Daoy (cell line): Measurements from ENCODE around the gene CLCNKA. TPM values are rescaled to one million over a fixed set of nuclear protein-coding genes. Genes with fewer than 3 reads are reported as not detected.
"Not testable (repeated sequence)": the region's sequence is repeated elsewhere in the genome, so short reads cannot be mapped to it uniquely, and the experiment has no call there.

ENCODE experiments used
- DNase-seq: peaks from one replicate; pipeline ENCODE4 v3.0.0-alpha.2; 2015; ENCODE audit warnings: low read depth
- total RNA-seq: library from RNA; depleted of rRNA; stranded (reverse); fragments of >200 nt; shearing (Covaris generic); gene quantifications from 2 replicates; pipeline ENCODE4 v1.2.3, GENCODE V29; 2014

Gene CLCNKA
- total RNA-seq, 1 experiment from 2014 or later: not detected

DNA sequence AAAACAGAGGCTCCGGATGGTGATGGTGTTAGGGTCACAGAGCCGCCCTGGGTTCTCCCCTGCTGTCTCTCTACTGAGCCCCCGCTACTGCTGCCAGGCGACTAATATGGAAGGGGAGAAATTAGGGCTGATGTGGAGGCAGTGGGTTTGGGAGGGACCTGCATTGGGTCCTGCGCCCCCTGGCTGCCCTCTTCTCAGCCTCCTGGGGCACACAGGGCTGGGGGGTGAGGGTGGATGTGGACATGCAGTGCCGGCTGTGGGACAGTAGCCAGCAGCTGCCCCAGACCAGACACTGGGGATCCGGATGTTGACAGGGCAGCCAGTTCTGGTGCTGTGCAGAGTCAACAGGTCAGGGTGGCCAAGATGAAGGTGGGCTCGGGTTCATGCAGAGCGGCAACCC is 20.3 kb downstream of the CLCNKA start:
- no peak for DNase-seq

DNA sequence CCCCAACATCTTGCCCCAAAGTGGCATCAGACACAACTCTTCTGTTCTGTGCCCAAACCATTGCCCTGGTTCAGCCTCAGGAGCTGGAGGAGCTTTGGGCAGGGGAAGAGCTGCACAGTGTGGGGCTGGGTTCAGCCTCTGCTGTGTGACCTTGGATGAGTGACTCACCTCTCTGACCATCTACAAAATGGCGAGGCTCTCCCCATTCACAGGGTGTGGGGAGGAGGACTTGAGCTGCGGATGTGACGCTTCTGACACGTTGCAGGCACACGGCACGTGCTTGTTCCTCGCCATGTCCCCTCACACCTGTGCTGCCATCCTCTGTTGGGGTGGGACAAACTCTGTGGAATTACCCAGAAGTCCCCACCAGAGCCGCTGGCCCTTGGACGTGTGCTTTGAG is 20.8 kb downstream of the CLCNKA start:
- not testable (repeated sequence) for DNase-seq

DNA sequence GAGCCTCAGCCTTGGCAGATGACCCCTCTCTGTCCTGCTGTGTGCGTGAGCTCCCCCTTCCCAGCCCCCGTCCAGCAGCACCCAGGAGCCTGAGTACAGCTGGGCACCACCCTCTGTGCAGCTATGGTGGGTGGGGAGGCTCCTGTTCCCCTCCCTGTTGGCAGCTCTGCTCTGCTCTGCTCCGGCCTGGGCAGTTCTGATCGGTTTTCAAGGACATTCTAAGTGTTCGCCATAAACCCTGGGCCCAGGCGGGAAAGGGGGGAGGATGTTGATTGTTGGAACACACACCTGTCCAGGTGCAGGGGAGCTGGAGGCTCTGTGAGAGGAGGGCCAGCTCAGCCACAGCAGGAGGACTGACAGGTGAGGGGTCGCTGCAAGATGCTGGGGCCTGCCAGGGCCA is 21.7 kb downstream of the CLCNKA start, which contains the start of gene CLCNKB:
Gene CLCNKB, plus strand, starts transcription at position 262 of the 400 bp plus-strand sequence. CDS start 711 bp downstream, outside the sequence.
- DNase-seq: no peak

DNA sequence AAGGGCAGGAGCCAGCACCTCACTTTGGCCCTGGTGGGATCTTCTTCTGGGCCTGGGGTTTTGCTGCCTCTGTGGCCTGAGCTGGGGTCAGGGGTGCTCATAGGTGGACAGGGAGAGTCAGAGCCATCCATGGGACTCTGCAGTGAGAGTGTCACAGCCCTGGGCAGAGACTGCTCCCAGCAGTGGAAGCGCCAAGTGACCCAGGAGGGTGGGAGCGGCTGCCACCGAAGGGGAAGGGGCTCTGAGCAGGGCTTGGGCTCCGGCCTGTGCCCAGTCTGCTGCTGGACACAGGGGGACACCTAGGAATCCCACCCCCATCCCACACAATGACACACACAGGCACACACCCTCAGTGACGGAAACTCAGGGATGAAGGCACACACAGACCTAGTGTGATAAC is 22.1 kb downstream of the CLCNKA start:
- no peak for DNase-seq

DNA sequence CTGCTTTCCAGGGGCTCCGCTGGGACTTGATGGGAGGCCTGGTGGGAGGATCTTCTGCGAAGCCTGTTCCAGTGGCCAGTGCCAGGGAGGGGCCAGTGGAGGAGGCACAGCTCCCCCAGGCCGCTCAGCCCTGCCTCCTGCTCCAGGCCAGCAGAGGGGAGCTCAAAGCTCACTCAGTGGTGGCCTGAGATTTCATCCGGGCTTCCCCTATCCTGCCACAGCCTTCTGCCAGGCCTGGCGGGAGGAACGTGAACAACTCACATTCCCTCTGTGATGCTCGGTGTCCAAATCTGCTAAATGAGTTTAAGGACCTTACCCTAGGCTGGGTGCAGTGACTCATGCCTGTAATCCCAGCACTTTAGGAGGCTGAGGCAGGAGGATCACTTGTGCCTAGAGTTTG is 25.0 kb downstream of the CLCNKA start:
- DNase-seq: peak; percentile 43

DNA sequence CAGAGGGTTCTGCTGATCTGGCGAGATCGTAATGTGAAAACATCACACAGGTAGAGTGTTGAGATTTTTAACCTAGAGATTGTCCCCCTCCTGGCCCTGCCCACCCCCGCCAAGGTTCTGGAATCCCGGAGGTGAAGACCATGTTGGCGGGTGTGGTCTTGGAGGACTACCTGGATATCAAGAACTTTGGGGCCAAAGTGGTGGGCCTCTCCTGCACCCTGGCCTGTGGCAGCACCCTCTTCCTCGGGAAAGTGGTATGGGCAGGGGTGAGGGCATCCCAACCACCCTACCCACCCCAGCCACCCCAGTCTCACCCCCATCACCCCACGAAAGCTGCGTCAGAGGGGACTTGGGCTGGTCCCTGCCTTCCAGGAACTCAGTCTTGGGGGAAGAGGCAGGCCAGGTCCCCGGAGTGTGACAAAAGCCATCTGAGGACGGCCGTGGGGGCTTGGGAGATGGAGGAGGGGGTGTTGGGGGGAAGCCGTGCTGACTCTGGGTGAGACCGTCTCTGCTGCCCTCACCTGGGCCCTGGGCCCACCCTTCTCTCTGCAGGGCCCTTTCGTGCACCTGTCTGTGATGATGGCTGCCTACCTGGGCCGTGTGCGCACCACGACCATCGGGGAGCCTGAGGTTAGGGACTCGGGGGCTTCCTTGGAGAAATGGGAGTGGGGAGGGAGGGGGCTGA is 26.1 kb downstream of the CLCNKA start:
- DNase-seq: no peak

DNA sequence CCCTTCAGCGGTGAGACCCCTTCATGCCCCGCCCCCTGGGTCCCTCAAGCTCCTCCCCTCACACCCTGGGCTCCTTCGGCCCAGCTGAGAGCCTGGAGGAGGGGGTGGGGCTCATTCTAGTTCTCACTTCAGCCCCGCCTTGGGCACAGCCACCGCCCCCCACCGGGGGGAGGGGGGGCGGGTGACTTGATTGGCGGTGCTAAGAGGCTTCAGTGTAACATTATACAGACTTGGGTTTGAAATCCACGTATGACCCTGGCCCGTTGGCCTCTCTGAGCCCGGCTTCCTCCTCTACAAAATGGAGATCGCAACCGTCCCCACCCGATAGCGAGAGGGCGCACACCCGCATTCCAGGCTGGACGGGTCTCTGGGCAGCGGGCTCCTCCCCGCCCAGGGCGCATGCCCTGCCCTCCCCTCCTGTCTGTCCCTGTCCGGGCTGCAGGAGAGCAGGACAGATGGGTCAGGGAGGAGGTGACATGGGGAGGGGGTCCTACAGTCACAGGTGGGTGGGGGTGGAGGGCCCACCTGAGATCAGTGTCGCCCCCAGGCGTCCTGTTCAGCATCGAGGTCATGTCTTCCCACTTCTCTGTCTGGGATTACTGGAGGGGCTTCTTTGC is 26.8 kb downstream of the CLCNKA start:
- DNase-seq: peak; percentile 58

DNA sequence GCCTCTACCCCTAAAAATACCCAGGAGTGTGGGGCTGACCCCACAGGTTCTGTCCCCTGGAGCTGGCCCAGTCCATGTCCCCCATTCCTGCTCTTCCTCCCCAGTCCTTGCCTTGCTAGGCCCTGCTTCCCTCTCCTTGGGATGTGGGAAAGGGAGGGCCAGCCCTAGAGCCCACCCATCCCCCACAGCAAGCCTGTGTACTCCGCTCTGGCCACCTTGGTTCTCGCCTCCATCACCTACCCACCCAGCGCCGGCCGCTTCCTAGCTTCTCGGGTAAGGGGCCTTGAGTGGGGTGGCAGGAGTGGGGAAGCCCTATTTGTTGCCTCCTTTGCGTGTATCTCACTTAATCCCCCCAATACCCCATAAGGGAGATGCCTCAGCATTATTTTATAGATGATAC is 28.5 kb downstream of the CLCNKA start:
- DNase-seq: no peak

DNA sequence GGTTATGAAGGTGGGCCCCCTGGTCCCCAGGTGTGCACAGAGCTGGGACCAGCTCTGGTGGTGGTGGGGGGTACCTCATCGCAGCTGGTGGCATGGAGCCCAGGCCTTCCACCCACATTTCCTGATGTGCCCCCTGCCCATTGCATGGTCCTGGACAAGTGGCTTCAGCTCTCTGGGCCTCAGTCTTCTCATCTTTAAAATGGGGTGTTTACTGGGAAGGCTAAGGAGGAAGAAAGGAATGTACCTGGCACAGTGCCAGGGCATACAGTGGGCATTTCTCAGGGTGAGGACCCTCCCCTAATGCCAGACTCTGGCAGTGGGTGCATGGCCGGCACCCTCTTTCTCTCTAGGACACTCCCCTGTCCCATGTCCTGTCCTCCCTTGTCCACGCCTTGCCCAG is 29.2 kb downstream of the CLCNKA start:
- no peak for DNase-seq

DNA sequence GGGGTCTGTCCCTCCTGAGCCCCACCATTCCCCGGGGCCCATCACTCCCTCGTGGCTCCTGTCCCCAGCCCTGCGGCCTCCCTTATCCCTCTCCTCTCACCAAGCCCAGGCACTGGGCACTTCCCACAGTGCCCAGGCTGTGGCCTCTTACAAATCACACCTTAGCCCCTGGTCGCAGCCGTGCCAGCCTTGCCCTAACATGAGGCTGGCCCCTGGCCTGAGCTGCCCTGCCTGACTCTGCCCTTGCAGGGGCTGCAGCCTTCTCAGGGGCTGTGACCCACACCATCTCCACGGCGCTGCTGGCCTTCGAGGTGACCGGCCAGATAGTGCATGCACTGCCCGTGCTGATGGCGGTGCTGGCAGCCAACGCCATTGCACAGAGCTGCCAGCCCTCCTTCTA is 30.1 kb downstream of the CLCNKA start:
- DNase-seq: not testable (repeated sequence)

DNA sequence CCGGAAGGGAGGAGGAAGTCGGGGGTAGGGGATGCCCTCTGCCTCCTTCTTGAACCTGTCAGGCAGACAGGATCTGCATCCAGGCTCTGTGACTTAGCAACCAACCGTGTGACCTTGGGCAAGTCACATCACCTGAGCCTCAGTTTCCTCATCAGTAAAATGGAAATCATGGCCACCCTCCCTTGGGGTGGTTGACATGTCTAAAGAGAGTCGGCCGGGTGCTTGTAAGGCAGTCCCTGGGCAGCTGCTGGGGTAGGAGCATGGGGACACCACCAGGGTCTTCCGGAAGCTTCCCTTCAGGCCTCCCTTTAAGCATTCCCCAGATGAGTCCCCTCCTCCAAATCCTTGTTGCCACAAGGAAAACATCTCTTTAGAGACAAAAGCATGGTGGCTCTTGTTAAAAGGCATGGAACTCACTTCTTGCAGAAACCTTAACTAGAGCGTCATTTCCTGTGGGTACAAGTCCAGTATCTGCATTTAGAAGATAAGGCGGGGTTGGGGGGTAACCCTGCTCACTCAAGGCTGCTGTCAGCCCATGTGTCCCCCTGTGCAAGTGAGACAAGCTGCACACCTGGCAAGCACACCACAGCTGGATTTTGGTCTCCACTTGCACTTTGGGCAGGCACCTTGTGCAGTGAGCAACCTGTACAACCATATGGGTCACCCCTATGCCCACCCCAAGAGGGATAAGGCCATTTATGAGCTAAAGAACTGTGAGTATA is 32.1 kb downstream of the CLCNKA start:
- DNase-seq: no peak

DNA sequence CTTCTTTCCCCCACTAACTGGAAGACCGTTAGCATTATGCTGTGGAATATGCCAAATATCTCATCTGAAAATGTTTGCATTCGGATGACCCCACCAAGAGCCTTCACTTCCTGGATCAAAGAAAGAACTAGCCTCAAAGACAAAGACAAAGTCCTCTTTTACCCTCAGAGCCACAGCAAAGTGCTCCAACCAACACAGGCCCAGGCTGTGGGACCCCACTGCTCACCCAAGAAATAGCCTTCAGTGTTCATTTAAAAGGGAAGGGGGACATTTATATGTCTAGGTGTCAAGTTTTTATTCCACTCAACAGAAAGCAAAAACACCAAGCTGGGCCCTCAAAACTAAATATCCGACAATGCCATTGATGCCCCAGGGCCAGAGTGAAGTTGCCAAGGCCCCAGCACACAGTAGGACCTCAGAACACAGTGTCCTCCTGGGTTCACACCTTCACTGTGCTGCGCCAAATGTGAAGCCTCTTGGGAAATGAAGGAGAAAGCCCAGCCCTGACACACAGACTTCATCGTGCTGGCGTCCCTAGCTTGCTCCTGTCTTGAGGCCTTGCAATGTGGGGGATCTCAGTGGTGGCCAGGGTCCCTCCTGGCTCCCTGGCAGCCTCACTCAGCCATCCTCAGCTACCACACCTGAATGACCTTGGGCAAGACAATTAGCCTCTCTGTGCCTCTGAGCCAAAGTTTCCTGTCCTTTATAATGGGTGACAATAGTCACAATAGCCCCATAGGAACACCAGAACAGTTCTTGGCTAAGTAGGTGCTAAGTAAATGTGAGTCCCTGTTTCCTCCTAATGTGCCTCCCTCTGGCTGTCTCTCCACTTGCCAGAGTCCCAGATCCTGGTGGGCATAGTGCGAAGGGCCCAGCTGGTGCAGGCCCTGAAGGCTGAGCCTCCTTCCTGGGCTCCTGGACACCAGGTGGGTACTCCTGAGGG is 33.0 kb downstream of the CLCNKA start:
- DNase-seq: no peak

DNA sequence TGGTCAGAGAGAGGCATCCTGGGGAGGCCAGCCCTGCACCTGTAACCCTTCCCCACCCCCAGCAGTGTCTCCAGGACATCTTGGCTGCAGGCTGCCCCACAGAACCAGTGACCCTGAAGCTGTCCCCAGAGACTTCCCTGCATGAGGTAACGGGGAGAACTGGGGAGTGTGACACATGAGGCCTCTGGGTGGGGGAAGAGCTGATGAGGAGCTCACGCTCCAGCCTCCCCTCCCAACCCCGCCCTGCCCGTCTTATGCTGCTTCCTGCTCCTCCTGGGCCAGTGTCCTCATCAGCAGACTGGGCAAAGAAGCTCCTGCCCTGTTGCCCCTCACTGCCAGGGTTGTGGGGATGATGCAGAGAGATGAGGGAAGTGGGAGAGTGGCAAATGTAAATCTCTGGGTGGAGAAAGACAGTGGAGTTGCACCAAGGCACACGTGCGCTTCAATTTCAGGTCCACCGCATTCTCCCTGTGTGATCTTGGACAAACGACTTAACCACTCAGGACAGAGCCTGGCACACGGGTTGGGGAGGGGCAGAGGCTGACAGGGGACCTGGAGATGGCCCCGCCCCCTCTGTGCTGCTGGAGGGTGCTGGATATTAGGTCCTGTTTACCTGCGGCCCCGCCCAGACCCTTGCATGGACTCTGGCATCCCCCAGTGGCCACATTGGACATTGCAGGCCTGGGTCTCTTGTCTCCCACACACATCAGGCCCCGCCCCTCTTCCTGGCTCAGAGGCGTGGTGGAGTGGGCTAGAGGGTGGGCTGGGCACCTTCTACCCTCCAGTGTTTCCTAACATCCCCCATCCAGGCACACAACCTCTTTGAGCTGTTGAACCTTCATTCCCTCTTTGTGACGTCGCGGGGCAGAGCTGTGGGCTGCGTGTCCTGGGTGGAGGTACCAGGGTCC is 34.0 kb downstream of the CLCNKA start:
- peak; percentile 87 for DNase-seq

DNA sequence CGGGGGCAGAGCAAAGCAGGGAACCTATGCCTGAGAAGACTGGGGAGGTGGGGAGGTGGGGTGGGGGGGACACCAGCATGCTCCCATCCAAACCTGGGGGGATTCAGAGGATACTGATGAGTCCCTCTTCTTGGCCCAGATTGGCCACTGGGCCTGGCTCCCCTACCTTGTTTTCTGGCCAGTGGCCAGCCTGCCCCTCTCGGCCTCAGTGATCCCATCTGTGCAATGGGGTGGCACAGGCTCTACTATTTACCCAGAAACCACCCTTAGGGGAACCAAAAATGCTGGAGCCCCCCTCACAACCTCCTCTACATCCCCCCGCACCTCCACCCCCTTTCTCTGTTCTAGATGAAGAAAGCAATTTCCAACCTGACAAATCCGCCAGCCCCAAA is 34.7 kb downstream of the CLCNKA start:
- DNase-seq: not testable (repeated sequence)

DNA sequence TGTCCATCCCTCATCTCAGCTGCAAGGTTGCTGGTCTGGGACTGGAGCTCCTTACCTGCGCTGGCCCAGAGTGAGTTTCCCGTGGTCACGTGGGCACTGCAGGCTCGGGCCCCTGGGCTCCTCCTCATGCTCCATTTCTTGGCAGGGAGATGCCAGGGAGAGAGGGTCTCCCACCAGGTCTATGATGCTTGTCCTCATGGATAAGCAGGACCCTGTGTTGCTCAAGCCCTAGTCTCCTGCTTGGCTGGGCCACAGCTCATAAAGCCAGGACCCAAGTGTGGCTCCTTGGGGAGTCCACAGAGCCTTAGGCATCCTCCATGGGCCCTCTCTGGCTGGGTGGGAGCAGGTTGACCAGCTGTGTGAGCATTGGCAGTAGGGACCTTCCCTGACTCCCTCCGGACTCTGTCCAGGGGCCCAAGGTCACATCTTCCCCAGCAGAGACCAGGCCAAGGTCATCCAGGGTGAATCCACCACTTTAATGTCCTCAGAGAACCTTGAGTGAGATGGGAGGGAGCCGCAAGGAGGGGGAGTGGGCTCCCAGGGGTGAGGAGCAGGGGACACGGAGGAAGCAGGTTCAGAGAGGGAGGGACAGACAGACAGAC is 35.6 kb downstream of the CLCNKA start:
- not testable (repeated sequence) for DNase-seq

DNA sequence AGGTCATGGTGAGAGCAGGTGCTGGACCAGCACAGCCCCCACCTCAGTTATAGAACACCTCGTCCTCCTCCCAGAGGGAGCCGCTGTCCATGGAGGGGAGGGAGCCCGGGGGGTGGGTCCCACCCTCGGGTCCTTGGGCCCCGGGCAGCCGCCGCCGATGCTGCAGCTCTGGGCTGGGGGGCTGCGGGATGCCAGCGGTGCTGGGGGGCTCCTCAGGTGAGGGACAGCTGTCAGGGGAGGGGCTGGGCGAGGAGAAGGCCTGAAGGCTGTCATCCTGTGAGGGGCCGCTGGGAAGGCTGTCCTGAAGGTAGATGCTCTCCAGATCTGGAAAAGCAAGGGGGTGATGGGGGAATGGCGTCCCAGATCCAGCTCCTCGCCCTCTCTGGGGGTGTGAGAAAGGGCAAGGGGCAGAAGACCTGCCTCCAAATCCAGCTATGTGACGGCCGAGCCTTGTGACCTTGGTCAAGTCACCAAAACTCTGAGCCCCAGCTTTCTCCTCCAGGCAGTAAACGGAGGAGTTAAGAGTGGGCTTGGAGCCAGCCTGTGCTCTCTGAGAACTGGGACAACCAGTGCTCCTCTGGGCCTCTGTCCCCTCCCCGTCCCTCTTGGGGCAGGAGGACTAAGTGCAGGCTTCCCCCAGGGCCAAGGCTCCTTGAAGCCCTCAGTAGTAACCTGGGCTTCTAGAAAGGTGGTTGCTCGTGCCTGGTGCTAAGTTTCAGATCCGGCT is 36.7 kb downstream of the CLCNKA start:
- not testable (repeated sequence) for DNase-seq

DNA sequence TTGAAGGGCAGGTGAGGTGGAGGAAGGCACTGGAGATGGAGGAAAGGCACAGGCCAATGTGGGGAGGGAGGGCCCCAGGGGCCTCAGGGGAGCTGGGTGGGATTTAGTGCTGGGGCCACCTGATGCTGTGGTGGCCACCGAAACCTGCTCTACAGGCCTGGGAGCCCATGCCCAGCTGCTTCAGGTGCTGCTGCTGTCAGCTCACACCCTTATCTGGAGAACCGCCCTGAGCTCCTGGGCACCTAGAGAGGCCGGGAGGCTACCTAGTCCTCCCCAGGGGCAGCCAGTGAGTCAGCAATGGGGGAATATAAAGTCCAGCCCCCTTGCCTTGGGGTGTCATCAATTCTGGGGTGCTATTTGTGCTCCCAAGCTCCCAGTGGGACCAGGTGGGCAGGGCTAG is 39.4 kb downstream of the CLCNKA start:
- DNase-seq: no peak

DNA sequence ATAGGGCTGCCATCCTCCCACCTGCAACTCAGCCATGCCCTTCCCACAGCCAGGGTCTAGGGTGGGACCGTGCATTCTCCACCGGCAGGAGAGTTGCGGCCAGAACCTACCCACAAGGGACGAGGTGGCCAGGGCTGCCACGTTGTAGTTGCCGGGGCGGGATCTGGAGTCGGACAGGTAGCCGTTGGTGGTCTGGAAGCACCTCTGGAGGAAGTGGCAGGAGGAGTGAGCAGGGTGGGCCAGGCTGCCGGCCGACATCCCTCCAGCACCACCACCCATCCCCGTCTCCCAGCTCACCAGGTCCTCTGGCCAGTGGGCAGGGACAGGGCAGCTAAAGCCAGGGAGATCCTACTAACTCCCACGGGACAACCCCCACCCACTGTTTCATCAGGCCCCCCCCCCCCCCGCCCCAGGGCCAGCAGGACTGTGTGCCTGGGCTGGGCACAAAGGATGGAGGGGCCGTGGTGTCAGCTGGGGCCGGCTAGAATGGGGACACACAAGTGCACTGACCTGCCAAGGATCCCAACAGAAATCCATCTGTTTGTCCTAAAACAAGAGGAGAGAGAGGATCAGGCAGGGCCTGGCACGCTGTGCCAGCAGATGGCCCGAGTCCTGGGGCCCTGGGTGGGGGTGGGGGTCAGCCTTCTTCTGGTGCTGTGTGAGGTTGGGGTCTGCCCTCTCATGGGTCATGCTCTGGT is 40.3 kb downstream of the CLCNKA start:
- not testable (repeated sequence) for DNase-seq

DNA sequence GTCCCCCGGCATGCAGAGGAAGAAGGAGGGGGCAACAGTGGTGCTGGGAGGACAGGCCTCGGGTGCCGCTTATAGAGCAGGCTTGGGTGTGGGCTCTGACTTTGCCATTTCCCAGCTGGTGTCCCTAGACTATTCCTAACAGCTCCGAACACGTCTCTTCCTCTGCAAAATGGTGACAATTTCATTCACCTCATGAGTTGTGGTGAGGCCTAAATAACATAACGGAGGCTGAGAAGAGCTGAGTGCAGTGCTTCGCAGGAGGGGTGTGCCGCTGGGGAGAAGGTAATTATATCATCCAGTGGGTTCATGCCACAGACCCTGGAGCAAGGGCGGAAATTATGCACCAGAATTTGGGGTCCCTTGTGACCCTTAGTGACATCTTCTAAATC is 40.8 kb downstream of the CLCNKA start:
- DNase-seq: not testable (repeated sequence)
